ENCODE measurements around the gene ZNF444.
"Not testable (repeated sequence)": the region's sequence is repeated elsewhere in the genome, so short reads cannot be mapped to it uniquely, and the experiment has no call there.

ZNF444 gene

GRCh38 chr19:56174086-56174485, 33.0 kb downstream of the ZNF444 start:
- DNase-seq (ENCODE audit: low read depth): no peak
- TF ChIP-seq, protein P1, sequence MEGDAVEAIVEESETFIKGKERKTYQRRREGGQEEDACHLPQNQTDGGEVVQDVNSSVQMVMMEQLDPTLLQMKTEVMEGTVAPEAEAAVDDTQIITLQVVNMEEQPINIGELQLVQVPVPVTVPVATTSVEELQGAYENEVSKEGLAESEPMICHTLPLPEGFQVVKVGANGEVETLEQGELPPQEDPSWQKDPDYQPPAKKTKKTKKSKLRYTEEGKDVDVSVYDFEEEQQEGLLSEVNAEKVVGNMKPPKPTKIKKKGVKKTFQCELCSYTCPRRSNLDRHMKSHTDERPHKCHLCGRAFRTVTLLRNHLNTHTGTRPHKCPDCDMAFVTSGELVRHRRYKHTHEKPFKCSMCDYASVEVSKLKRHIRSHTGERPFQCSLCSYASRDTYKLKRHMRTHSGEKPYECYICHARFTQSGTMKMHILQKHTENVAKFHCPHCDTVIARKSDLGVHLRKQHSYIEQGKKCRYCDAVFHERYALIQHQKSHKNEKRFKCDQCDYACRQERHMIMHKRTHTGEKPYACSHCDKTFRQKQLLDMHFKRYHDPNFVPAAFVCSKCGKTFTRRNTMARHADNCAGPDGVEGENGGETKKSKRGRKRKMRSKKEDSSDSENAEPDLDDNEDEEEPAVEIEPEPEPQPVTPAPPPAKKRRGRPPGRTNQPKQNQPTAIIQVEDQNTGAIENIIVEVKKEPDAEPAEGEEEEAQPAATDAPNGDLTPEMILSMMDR (conservative IDR thresholded peaks at IDR 0.05; ENCODE audit: control insufficient read depth, insufficient read depth, low read depth, low read length): no peak
- H3K4me3 ChIP-seq (ENCODE audit: control insufficient read depth, low read depth, low read length): no peak overlapping the region

DNA sequence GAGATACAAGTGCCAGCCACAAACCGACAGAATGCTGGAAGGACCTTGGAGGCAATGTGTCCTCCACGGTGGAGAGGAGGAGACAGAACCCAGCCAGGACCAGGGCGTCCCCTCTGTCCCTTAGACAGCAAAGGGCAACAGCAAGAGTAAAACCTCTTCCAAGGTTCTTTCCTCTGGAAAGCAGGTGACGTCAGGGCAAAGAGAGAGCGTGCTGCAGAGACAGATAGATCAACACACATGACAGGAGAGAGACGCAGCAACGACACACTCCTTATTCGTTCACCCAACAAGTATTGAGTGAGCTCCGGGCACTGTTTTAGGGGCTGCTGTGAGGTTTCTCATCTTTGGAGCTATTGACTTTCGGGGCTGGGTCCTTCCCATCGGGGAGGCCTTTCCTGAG, 33.5 kb downstream of the ZNF444 start:
- no peak for DNase-seq (ENCODE audit: low read depth)
- no peak overlapping the region for H3K4me3 ChIP-seq (ENCODE audit: control insufficient read depth, low read depth, low read length)
- TF ChIP-seq, protein P1 (conservative IDR thresholded peaks at IDR 0.05; ENCODE audit: control insufficient read depth, insufficient read depth, low read depth, low read length): no peak

GRCh38 chr19:56175861-56176307, 34.8 kb downstream of the ZNF444 start, which contains the start of gene GALP:
TSS of gene GALP (plus strand) at chr19:56176008. CDS start at chr19:56177109, 1,101 bp downstream.
- H3K4me3 ChIP-seq (ENCODE audit: control insufficient read depth, low read depth, low read length); DNase-seq (ENCODE audit: low read depth): not testable (repeated sequence)

DNA sequence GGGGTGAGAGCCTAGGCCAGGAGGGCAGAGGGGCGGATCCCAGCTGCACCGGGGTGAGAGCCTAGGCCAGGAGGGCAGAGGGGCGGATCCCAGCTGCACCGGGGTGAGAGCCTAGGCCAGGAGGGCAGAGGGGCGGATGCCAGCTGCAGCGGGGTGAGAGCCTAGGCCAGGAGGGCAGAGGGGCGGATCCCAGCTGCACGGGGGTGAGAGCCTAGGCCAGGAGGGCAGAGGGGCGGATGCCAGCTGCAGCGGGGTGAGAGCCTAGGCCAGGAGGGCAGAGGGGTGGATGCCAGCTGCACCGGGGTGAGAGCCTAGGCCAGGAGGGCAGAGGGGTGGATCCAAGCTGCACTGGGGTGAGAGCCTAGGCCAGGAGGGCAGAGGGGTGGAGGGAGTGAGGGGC, 35.2 kb downstream of the ZNF444 start:
- DNase-seq (ENCODE audit: low read depth); H3K4me3 ChIP-seq (ENCODE audit: control insufficient read depth, low read depth, low read length): not testable (repeated sequence)

GRCh38 chr19:56176881-56177280, 35.8 kb downstream of the ZNF444 start:
- no peak overlapping the region for H3K4me3 ChIP-seq (ENCODE audit: control insufficient read depth, low read depth, low read length)
- TF ChIP-seq, protein P1 (conservative IDR thresholded peaks at IDR 0.05; ENCODE audit: control insufficient read depth, insufficient read depth, low read depth, low read length): no peak
- no peak for DNase-seq (ENCODE audit: low read depth)

DNA sequence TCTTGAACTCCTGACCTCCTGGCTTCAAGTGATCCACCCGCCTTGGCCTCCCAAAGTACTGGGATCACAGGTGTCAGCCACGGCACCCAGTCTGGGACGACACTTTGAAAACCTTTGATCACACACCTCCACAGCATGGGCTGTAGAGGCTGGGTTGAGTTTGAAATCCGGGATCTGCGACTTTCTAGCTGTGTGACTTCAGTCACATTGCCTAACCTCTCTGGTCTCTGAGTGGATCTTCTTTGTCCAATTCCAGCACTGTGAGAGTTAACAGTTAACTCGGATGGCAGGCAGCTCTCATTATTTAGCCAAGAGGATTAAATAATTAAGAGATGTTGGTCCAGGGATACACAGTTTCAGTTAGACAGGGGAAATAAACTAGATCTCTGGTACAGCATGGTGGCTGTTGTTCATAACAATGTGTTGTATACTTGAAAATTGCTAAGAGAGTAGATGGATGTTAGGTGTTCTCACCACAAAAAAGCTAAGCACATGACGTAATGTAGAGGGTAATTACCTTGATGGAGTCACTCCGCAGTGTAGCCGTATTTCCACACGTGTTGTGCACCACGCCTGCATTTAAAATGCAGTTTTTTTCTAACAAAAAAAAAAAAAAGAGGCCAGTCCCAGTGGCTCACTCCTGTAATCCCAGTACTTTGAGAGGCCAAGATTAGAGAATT, 36.6 kb downstream of the ZNF444 start:
- DNase-seq (ENCODE audit: low read depth): no peak
- TF ChIP-seq, protein P1 (conservative IDR thresholded peaks at IDR 0.05; ENCODE audit: control insufficient read depth, insufficient read depth, low read depth, low read length): no peak
- H3K4me3 ChIP-seq (ENCODE audit: control insufficient read depth, low read depth, low read length): no peak overlapping the region

DNA sequence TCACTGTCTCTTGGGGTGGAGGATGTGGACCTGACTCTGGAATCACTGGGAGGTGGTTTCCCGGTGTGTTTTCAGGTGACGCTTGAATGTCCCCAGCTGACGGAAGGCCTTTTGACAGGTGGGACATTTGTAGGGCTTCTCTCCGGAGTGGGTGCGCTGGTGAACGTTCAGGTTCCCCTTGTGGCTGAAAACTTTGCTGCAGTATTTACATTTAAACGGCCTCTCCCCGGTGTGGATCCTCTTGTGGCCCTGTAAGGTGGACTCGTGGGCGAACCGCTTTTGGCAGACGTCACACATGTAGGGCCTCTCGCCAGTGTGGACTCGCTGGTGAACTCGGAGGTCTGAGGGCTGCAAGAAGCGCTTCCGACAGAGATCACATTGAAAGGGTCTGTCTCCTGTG, 48.7 kb downstream of the ZNF444 start:
- DNase-seq (ENCODE audit: low read depth): no peak
- TF ChIP-seq, protein P1 (conservative IDR thresholded peaks at IDR 0.05; ENCODE audit: control insufficient read depth, insufficient read depth, low read depth, low read length): no peak
- H3K4me3 ChIP-seq (ENCODE audit: control insufficient read depth, low read depth, low read length): no peak overlapping the region

DNA sequence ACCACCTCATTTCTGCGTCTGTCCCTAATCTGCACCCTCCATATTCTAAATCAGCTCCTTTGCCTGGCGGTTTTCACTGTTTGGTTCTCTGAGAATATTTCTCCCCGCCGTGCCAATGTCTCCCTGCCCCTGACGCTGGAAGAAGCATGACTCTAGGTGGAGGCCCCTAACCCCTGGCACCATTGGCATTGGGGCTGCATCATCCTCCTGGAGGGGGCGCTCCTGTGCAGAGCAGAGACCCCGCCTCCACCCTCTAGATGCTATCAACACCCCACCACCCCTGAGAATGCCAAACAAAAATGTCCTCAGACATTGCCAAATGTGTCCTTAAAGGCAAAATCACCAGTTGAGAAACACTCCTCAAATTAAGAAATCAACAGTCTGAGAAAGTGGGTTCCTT, 50.0 kb downstream of the ZNF444 start:
- no peak overlapping the region for H3K4me3 ChIP-seq (ENCODE audit: control insufficient read depth, low read depth, low read length)
- TF ChIP-seq, protein P1 (conservative IDR thresholded peaks at IDR 0.05; ENCODE audit: control insufficient read depth, insufficient read depth, low read depth, low read length): no peak
- DNase-seq (ENCODE audit: low read depth): no peak
